ENCODE measurements around the gene NDUFAF8.
A peak's percentile ranks its signal among the peaks of the same experiment; 100 is the strongest.
"Not testable (repeated sequence)": the region's sequence is repeated elsewhere in the genome, so short reads cannot be mapped to it uniquely, and the experiment has no call there.

NDUFAF8 gene

GRCh38 chr17:81222906-81223761, 16.0 kb upstream of the NDUFAF8 start, which contains the start of gene CEP131:
Gene CEP131 (minus strand): TSS chr17:81222965. CDS start chr17:81220056, 2,909 bp downstream.
- peak; percentile 97 for DNase-seq (ENCODE audit: low spot score)

DNA sequence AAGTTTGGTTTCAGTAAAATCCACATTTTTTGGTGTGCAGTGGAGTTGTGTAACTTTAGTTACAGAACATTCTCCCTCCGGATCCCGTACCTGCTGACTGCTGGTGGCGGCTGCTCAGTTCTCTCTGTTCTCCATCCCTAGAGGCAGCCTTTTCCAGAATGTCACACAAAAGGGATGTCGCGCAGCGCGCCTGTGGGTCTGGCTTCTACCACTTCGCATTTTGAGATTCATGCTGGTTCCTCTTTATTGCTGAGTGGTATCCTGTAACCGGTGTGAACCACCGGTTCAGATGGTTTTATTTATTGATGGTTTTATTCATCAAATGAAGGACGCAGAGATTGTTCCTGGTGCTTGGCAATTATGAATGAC, 15.4 kb upstream of the NDUFAF8 start:
- DNase-seq (ENCODE audit: low spot score) = no peak

GRCh38 chr17:81227630-81228029, 11.5 kb upstream of the NDUFAF8 start:
- not testable (repeated sequence) for DNase-seq (ENCODE audit: low spot score)

DNA sequence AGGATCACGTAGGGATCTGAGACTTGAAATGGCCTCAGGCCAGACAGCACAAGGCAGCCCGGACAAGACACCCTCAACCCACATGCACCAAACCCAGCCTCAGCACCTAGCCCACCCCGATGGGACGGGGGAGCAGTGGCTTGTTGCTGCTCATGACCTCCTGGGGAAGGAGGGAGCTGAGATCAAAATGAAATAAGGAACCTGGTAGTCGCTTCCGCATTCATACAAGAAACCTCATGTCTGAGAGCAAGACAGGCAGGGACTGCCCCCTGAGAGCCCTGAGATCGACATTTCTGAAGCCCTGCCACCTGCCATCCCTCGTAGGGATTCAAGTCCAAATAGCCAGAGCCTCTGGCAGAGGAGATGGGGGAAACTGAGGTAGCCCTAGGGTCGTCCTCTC, 10.7 kb upstream of the NDUFAF8 start:
- DNase-seq (ENCODE audit: low spot score) = no peak

DNA sequence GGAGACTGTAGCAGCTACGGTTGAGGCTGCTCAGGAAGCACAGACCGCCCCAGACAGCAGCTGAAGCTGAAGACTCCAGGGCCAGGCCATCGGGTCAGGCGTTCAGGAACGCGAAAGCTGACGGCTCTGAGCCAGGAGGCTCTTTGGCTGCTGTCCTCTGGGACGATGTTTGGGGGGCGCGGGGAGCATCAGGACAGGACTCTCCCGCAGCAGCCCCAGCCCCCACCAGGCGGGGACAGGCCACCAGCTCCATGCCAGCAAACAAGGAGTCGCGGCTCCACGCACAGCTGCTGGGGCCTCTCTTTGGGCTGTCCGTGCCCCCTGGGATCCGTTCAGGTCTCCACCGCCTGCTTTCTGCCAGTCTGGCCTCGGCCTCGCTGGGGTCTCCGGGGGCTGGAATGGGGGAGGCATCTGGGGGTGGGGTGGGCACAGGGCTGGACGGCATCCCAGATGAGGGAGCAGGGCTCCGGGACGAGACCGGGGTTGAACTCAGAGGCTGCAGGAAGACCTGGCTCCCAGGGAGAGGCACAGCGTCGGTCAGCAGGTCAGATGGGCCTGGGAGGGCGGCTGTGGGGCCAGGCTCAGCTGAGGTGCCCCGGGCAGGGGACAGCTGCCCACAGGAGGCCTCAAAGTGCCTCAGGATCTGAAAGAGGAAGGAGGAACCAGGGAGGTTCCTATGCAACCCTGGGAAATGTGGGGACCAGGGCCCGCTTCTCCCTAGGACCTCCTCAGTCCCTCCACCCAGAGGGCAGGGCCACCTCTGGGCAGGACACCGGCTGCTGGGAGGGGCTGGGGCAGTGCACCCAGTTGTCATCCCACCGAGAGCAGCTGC, 10.1 kb upstream of the NDUFAF8 start:
- DNase-seq (ENCODE audit: low spot score) = no peak

DNA sequence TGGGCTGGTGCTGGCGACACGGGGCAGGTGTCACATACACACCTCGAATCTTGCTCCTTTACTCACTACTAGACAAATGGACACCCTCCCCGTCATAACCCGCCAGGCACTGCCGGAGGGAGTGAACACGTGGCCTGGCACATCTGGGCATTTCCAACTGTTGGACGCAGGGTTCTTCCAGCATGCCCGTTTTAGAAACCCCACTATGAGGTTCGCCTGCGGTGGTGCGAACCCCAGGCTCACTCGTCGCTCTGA, 9.5 kb upstream of the NDUFAF8 start:
- no peak for DNase-seq (ENCODE audit: low spot score)

DNA sequence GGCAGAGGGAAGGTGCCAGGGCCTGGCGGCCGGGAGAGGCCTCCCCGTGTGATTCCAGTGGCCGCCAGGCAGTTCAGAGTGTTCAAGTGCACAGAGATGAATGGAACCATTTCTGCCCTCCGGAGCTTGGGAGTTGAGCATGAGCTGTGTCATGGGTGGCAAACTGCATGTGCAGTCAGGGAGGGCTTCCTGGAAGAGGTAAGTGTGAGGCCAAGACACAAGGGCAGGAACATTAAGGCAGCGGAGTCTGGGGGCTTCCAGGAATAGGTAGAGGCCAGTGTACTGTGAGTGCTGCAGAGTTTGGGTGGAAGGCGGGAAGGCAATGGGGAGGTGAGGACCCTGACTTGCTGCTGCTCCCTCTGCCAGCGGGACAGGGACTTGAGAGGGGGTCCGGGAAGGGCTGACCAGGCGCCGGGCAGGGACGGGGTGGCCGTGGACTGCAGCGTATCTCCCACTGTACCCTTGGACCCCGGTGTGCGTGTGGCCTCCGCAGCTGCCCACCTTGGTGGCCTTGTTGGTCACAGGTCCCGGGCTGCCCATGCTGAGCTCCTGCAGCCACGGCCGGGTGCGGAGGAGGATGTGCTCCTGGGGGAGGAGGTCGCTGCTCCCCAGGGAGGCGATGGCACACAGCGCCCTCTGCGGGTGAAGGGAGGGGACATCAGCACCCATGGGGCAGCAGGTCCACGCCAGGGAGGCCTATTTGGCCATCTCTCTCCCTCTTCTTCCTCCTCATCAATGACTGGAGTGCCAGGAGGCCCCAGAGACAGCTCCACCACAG, 8.9 kb upstream of the NDUFAF8 start:
- no peak for DNase-seq (ENCODE audit: low spot score)

DNA sequence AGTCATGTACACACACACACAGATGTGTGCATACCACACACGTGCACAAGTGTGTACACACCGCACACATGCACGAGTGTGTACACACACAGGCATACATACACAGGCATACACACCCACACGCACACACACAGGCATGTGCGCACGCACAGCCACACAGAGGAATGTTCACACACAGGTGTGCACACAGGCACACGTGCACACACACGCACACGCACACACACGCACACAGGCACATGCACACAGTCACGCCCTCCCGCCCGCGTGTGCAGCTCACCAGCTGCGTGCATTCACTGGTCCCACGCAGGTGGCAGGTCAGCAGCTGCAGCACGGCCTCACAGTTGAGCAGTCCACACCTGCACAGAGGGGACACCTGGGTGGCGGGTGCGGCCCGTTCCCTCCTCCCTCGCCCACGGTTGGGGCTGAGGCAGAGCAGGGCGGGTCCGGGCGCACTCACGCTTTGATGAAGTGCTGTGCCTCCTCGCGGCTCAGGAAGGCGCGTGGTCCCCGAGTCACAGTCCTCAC, 7.9 kb upstream of the NDUFAF8 start:
- DNase-seq (ENCODE audit: low spot score) = no peak

DNA sequence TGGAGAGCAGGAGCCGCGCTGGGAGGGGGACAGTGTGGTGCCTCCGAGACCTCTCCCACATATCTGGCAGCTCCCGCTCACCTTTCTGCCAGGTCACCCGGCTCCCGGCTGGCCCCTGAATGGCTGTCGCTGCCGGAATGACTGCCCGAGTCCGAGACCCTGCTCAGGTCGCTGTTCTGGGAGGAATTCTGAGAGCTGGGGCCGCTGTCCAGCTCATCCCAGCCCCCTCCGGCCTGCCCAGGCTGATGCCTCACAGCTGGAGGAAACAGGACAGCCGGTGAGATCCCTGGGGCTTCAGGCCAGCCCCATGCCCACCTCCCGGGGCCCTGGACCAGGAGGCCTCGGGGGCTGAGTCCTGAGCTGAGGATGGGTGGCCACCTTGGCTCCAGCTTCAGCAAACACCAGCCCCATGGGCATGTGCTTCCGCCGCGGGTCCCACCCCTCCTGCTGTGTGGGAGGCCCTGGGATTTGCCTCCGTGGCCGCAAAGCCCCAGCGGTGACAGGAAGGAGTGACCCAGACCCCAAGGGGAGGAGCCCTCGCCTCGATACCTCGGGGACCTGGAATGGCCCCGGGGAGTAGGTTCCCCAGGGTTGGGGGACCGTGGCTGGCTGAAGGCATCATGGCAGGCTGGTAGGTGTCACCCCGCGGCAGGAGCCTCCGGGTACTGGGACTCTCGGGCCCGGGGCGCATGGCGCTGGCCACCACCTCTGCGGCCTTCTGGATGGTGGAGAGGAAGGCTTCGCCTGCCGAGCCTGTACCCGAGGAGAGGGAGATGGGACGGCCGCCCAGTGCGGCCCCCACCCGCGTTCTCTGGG, 7.1 kb upstream of the NDUFAF8 start:
- no peak for DNase-seq (ENCODE audit: low spot score)

DNA sequence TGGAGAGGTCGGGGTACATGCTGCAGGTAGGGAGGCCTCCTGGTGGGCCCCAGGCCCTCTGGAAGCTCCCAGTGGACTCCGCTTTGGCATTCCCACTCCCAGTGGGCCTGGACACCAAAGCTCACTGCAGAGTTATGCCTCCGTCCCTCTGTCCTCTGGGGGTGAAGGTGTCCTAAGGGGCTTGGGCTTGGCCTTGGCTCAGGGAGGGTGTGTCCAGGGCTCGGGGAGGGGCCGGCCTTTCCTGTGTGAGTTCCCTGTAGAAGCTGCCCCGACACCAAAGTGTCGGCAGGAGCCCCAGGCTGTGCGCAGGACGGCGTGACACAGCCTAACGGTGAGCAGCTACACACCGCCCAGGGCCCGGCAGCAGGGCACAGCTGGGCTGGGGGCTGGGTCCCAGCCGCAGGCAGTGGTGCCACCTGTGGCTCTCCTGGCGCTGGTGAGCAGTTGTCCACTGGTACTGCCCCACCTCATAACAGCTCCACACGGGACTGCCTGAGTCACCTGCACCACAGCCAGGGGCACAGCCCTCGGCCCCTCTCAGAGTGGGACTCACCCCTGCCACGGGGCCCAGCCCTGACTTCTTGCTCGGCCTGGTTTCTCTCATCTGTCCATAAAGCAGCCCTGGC, 6.4 kb upstream of the NDUFAF8 start:
- DNase-seq (ENCODE audit: low spot score) = no peak

GRCh38 chr17:81233316-81233715, 5.8 kb upstream of the NDUFAF8 start:
- DNase-seq (ENCODE audit: low spot score) = no peak

GRCh38 chr17:81233811-81234505, 5.2 kb upstream of the NDUFAF8 start:
- no peak for DNase-seq (ENCODE audit: low spot score)

DNA sequence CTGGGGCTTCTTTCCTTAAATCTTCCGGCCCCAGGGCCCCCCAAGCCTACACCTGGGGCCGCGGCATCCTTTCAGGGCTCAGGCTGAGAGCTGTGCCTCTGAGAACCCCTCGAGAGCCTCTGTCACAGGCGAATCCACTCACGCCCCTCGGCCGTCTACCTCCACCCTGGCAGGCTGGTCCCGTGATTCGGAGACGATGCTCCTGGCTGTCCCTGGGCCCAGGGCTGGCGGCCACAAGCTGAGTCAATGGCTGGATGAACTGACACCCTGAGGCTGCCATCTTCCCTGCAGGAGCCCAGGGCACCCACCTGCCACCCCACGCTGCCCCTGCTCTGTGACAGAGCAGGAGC, 4.6 kb upstream of the NDUFAF8 start:
- DNase-seq (ENCODE audit: low spot score) = no peak

GRCh38 chr17:81234940-81235821, 3.9 kb upstream of the NDUFAF8 start:
- no peak for DNase-seq (ENCODE audit: low spot score)

GRCh38 chr17:81235822-81236740, 3.0 kb upstream of the NDUFAF8 start:
- DNase-seq (ENCODE audit: low spot score) = no peak

DNA sequence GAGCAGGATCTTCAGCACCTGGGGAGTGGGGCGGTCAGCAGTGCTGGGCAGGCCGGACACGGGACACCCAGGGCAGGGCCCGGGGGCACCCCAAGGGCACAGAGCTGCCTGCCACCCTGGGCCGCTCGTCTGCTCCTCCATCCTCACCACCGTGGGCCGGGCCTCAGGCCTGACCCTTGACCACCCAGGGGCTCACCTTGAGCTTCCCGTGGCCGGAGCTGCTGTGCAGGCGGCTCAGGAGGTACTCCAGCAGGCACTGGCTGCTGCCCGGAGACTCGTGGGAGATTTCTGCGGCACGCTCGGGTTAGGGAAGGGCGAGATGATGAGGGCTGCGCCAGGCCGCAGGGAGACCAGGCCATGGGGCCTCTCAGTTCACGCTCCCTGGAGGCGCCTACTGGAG, 2.3 kb upstream of the NDUFAF8 start:
- DNase-seq (ENCODE audit: low spot score) = no peak

DNA sequence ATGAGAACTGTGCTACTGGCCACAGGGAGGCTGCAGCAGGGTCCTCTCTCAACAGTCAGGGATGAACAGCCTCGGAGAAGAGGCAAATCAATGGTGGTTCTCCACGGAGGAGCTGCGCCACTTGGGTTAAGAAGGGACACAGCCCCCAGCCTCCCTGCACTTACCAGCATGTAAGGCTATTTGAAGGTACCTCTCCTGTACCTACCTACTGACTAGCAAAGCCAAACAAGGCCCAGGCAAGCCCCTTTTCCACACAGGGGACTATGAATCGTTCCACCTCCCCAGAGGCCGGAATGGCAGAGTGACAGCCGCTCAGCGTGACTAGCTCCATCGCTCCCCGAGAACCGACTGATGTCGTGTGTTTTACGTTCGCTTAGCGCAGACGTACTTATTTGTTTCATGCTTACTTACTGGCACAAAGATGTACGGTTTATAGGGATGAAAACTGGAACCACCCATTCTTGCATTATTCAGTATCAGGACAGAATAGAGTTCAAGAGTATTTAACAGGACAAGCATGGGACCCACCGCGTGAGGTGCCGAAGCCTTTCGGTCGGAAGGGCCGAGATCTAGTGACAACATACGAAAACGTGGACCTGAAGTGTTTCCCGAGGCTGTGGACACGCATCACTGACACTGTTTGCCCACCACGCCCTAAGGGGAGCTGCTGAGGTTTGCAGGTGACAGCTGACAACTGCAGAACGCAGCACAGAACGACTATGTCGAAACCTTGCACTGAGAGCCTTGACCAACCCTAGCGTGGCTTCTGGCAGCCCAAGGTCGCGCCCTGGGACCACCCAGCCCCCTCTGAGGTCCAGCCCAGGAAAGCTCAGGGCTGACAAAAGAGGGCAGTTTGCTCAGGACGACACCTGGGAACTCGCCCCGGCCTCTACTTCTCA, 1.3 kb upstream of the NDUFAF8 start:
- no peak for DNase-seq (ENCODE audit: low spot score)

GRCh38 chr17:81238490-81238814, 666 bp upstream of the NDUFAF8 start:
- DNase-seq (ENCODE audit: low spot score) = no peak
